GM23338 (cell line): Measurements from ENCODE around the gene SAFB. TPM values are rescaled to one million over a fixed set of nuclear protein-coding genes. Genes with fewer than 3 reads are reported as not detected.

ENCODE experiments used
- ATAC-seq: fragments of 200-7000 bp; cut with Tn5 transposase; 3 replicates; pipeline ENCODE4 v1.9.1; 2020
- DNase-seq: peaks from one replicate; pipeline ENCODE4 v3.0.0-alpha.2; 2015; ENCODE audit warnings: low spot score
- H2AFZ ChIP-seq: fragments of 200-600 bp; sonication (generic); 2 replicates; pipeline ENCODE4 v1.8.0; 2016; ENCODE audit warnings: antibody characterized with exemption, mild to moderate bottlenecking, moderate library complexity
- H3F3A ChIP-seq: fragments of 200-600 bp; sonication (generic); replicated peaks from 2 replicates; pipeline ENCODE4 v1.8.0; 2017; ENCODE audit warnings: antibody characterized with exemption, mixed run types, low read depth
- H3K27ac ChIP-seq: fragments of 200-600 bp; sonication (generic); 2 replicates; pipeline ENCODE4 v1.6.1; 2016; ENCODE audit warnings: low read depth
- H3K27me3 ChIP-seq: fragments of 200-600 bp; sonication (generic); 2 replicates; pipeline ENCODE4 v1.8.0; 2016; ENCODE audit warnings: mild to moderate bottlenecking, mixed run types, moderate library complexity; ENCODE audit not compliant: insufficient read depth
- H3K36me3 ChIP-seq: fragments of 200-600 bp; sonication (generic); 2 replicates; pipeline ENCODE4 v1.8.0; 2016; ENCODE audit warnings: mild to moderate bottlenecking; ENCODE audit not compliant: insufficient read depth
- H3K4me1 ChIP-seq: fragments of 200-600 bp; sonication (generic); 2 replicates; pipeline ENCODE4 v1.8.0; 2016; ENCODE audit warnings: mild to moderate bottlenecking, moderate library complexity; ENCODE audit not compliant: insufficient read depth
- H3K4me2 ChIP-seq: fragments of 200-600 bp; sonication (generic); 2 replicates; pipeline ENCODE4 v1.7.1; 2017; ENCODE audit warnings: mixed run types
- H3K4me3 ChIP-seq: fragments of 200-600 bp; sonication (generic); 2 replicates; pipeline ENCODE4 v1.6.1; 2016; ENCODE audit warnings: mixed run types
- H3K79me2 ChIP-seq: fragments of 200-600 bp; sonication (generic); replicated peaks from 2 replicates; pipeline ENCODE4 v1.8.0; 2017; ENCODE audit warnings: mild to moderate bottlenecking; ENCODE audit not compliant: insufficient read depth
- H3K9me2 ChIP-seq: fragments of 200-600 bp; sonication (generic); 2 replicates; pipeline ENCODE4 v1.8.0; 2017; ENCODE audit not compliant: insufficient read depth
- H4K20me1 ChIP-seq: fragments of 200-600 bp; sonication (generic); replicated peaks from 2 replicates; pipeline ENCODE4 v1.8.0; 2017; ENCODE audit warnings: mild to moderate bottlenecking; ENCODE audit not compliant: insufficient read depth
- H3K27ac Mint-ChIP-seq: 2 replicates; pipeline ENCODE4 v1.8.0; 2020; ENCODE audit warnings: inconsistent platforms, mild to moderate bottlenecking, moderate library complexity, mixed read lengths
- H3K27me3 Mint-ChIP-seq: 3 replicates; pipeline ENCODE4 v1.8.0; 2022; ENCODE audit warnings: low read depth, mild to moderate bottlenecking, moderate library complexity, mixed read lengths, inconsistent platforms; ENCODE audit not compliant: insufficient read depth, poor library complexity
- H3K36me3 Mint-ChIP-seq: 3 replicates; pipeline ENCODE4 v1.8.0; 2021; ENCODE audit warnings: low read depth, mild to moderate bottlenecking, inconsistent platforms, moderate library complexity, mixed read lengths
- H3K4me1 Mint-ChIP-seq: 3 replicates; pipeline ENCODE4 v1.8.0; 2020; ENCODE audit warnings: mild to moderate bottlenecking, inconsistent platforms, mixed read lengths
- H3K4me3 Mint-ChIP-seq: 3 replicates; pipeline ENCODE4 v1.8.0; 2021; ENCODE audit warnings: moderate library complexity, mild to moderate bottlenecking, inconsistent platforms, mixed read lengths
- H3K9me3 Mint-ChIP-seq: 3 replicates; pipeline ENCODE4 v1.8.0; 2020; ENCODE audit warnings: moderate library complexity, mild to moderate bottlenecking, inconsistent platforms, mixed read lengths
- CTCF ChIP-seq, 2 experiments: fragments of 200-600 bp in 1 of 2; sonication (generic) in 1 of 2; conservative IDR thresholded peaks; 2 replicates each; pipeline versions ENCODE4 v1.5.1 to v1.6.1; 2016 to 2017; ENCODE audit warnings: antibody characterized with exemption in 2 of 2, low read depth in 2 of 2, mild to moderate bottlenecking in 2 of 2, moderate library complexity in 1 of 2
- NANOG ChIP-seq: IDR thresholded peaks from 2 replicates; pipeline ENCODE4 v1.6.1; 2016; ENCODE audit warnings: antibody characterized with exemption, borderline replicate concordance
- ZNF331 ChIP-seq: fragments of 250-450 bp; sonication (Bioruptor Pico); IDR thresholded peaks from 2 replicates; pipeline ENCODE4 v1.5.0; 2020; ENCODE audit warnings: low read depth, mild to moderate bottlenecking, moderate library complexity
- polyA plus RNA-seq: library from polyadenylated mRNA; unstranded; fragments of >200 nt; fragmentation: Nextera tagmentation; extraction: Ambion mirVana; gene quantifications from 2 replicates; pipeline ENCODE4 v1.2.1, GENCODE V29; 2016
- total RNA-seq: library from RNA; depleted of rRNA; stranded (reverse); fragments of >200 nt; shearing (Covaris generic); gene quantifications from 2 replicates; pipeline ENCODE4 v1.2.3, GENCODE V29; 2014
- TF ChIP-seq, protein P1 (sequence below): IDR thresholded peaks from one replicate; pipeline ENCODE4 v1.6.1; 2018; ENCODE audit warnings: antibody characterized with exemption; ENCODE audit not compliant: unreplicated experiment
- TF ChIP-seq, protein P2 (sequence below): IDR thresholded peaks from 2 replicates; pipeline ENCODE4 v1.6.1; 2016; ENCODE audit warnings: antibody characterized with exemption

The SAFB gene
- total and polyA plus RNA-seq, 2 experiments from 2014 or later, result 85.2 to 109 TPM

- TF ChIP-seq, protein P1, sequence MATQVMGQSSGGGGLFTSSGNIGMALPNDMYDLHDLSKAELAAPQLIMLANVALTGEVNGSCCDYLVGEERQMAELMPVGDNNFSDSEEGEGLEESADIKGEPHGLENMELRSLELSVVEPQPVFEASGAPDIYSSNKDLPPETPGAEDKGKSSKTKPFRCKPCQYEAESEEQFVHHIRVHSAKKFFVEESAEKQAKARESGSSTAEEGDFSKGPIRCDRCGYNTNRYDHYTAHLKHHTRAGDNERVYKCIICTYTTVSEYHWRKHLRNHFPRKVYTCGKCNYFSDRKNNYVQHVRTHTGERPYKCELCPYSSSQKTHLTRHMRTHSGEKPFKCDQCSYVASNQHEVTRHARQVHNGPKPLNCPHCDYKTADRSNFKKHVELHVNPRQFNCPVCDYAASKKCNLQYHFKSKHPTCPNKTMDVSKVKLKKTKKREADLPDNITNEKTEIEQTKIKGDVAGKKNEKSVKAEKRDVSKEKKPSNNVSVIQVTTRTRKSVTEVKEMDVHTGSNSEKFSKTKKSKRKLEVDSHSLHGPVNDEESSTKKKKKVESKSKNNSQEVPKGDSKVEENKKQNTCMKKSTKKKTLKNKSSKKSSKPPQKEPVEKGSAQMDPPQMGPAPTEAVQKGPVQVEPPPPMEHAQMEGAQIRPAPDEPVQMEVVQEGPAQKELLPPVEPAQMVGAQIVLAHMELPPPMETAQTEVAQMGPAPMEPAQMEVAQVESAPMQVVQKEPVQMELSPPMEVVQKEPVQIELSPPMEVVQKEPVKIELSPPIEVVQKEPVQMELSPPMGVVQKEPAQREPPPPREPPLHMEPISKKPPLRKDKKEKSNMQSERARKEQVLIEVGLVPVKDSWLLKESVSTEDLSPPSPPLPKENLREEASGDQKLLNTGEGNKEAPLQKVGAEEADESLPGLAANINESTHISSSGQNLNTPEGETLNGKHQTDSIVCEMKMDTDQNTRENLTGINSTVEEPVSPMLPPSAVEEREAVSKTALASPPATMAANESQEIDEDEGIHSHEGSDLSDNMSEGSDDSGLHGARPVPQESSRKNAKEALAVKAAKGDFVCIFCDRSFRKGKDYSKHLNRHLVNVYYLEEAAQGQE, result no peak
- no peak for TF ChIP-seq NANOG
- no peak for TF ChIP-seq CTCF (conservative IDR thresholded peaks at IDR 0.05; ENCODE audit: low read depth in 2 of 2)
These were observed 75.2 kb downstream of the SAFB start (continued) for GRCh38 chr19:5697890-5698634.

DNA sequence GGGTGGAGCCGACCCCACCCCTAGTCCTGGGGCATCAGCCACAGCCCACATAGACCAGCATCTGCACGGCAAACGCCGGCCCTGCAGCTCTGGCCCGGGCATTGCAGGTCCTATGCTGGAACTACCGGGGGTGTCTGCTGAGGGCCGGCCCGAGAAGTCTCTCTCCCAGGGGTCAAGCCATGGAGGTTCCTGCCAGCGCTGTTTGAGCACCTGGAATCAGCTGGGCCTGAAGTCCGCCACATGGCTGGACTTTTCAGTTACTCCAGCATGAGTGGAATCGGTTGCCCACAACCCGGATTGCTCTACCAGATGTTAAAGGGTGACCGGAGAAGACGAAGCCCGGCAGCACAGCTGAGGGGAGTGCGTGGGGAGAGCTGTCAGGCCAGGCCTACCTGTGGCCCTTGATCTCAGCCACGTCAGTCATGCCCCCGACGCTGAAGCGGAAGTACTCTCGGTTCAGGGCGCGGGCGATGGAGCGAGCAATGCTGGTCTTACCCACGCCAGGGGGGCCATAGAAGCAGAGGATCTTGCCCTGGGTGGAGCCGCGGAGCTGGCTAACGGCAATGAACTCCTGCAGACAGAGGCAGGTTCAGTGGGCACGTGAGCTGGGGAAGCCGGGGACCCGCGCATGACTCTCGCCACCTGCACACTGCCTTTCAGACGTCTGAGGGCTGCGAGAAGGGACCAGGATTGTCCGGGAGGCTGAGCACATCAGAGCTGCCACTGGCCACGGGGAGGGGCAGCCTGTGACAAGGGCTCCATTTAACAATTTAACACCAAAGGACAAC lies 75.9 kb downstream of the SAFB start:
- Mint-ChIP-seq H3K4me1 (no peaks in the 10 kb centered on the region), H3K9me3 (peaks cover 9% of the 10 kb centered on the region), H3K36me3 (peaks cover 80% of the 10 kb centered on the region), H3K27me3 (peaks cover 35% of the 10 kb centered on the region), H3K27ac (no peak overlapping the region), H3K4me3 (no peak overlapping the region)
- Histone ChIP-seq H3K4me2 (no peak overlapping the region), H3K79me2 (no peaks in the 10 kb centered on the region), H3K4me3 (no peak overlapping the region), H2AFZ (no peak overlapping the region), H3K9me2 (no peaks in the 10 kb centered on the region), H3K27ac (no peak overlapping the region), H3F3A (no peaks in the 10 kb centered on the region; the same call in 1 of the 2 replicates), H3K27me3 (no peaks in the 10 kb centered on the region), H3K36me3 (no peaks in the 10 kb centered on the region), H4K20me1 (peaks cover 7% of the 10 kb centered on the region; the same call in 1 of the 2 replicates), H3K4me1 (no peaks in the 10 kb centered on the region)
- TF ChIP-seq, protein P1, result no peak
- TF ChIP-seq ZNF331 (CRISPR knock-in tag), result no peak
- TF ChIP-seq, protein P2, sequence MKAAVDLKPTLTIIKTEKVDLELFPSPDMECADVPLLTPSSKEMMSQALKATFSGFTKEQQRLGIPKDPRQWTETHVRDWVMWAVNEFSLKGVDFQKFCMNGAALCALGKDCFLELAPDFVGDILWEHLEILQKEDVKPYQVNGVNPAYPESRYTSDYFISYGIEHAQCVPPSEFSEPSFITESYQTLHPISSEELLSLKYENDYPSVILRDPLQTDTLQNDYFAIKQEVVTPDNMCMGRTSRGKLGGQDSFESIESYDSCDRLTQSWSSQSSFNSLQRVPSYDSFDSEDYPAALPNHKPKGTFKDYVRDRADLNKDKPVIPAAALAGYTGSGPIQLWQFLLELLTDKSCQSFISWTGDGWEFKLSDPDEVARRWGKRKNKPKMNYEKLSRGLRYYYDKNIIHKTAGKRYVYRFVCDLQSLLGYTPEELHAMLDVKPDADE, result no peak
- DNase-seq, result peak; percentile 0
- ATAC-seq, result no peak
